GM12878 (cell line): Measurements from ENCODE around the gene DCPS. TPM values are rescaled to one million over a fixed set of nuclear protein-coding genes. Genes with fewer than 3 reads are reported as not detected.
"Not testable (repeated sequence)": the region's sequence is repeated elsewhere in the genome, so short reads cannot be mapped to it uniquely, and the experiment has no call there.

Source experiments
- ATAC-seq: fragments of 200-7000 bp; cut with Tn5 transposase; 3 replicates; pipeline ENCODE4 v1.9.1; 2020; ENCODE audit warnings: mild to moderate bottlenecking, moderate library complexity
- BruUV-seq: library from RNA; stranded (reverse); fragments of 400-500 nt; replicated peaks from 2 replicates; lab custom pipeline; 2021; lab: Mats Ljungman, UMichigan
- CTCF ChIA-PET: fragments of 300-600 bp; sonication (Branson Sonifier 250); formaldehyde crosslinking; extraction: SDS; loops from one replicate; lab custom pipeline; 2021; ENCODE audit warnings: inconsistent platforms; lab: Yijun Ruan, JAX
- POLR2A ChIA-PET: fragments of 350-600 bp; formaldehyde crosslinking; extraction: SDS; loops from one replicate; lab custom pipeline; 2021; ENCODE audit warnings: inconsistent platforms; lab: Charles Lee
- RAD21 ChIA-PET: fragments of 300-600 bp; sonication (Branson Sonifier 250); formaldehyde crosslinking; loops from one replicate; lab custom pipeline; 2023; ENCODE audit warnings: antibody characterized with exemption; ENCODE audit not compliant: unreplicated experiment; lab: Charles Lee
- SMC1A ChIA-PET: fragments of 300-600 bp; sonication (Branson Sonifier 250); formaldehyde crosslinking; loops from one replicate; lab custom pipeline; 2023; ENCODE audit not compliant: unreplicated experiment, uncharacterized antibody; lab: Charles Lee
- DNase-seq: peaks from one replicate; pipeline ENCODE4 v3.0.0-alpha.2; 2011; ENCODE audit warnings: low read depth, low spot score
- FAIRE-seq: peaks from 3 replicates; lab custom pipeline; 2011; peaks lifted over from hg19 to GRCh38; lab: Jason Lieb, UNC
- H2AFZ ChIP-seq: 2 replicates; pipeline ENCODE4 v1.6.0; 2011; ENCODE audit warnings: low read depth, low read length, control low read depth; ENCODE audit not compliant: control insufficient read depth
- H3K27ac ChIP-seq: 2 replicates; pipeline ENCODE4 v1.5.1; 2011; ENCODE audit warnings: control low read depth; ENCODE audit not compliant: control insufficient read depth, insufficient read depth
- H3K27me3 ChIP-seq, 2 experiments: replicated peaks in 1 of 2; 2 replicates each; pipeline versions ENCODE4 v1.6.0 to v1.6.1; 2011; ENCODE audit warnings: low read length in 1 of 2; ENCODE audit not compliant: control insufficient read depth in 2 of 2, insufficient read depth in 2 of 2
- H3K36me3 ChIP-seq, 2 experiments: 2 replicates each; pipeline ENCODE4 v1.5.1; 2011; ENCODE audit warnings: low read length in 1 of 2; ENCODE audit not compliant: control insufficient read depth in 2 of 2, insufficient read depth in 2 of 2
- H3K4me1 ChIP-seq: 2 replicates; pipeline ENCODE4 v1.6.1; 2011; ENCODE audit warnings: mild to moderate bottlenecking, low read length, moderate library complexity, mixed read lengths; ENCODE audit not compliant: control insufficient read depth, insufficient read depth
- H3K4me2 ChIP-seq: 2 replicates; pipeline ENCODE4 v1.6.0; 2011; ENCODE audit warnings: control low read depth; ENCODE audit not compliant: control insufficient read depth, insufficient read depth
- H3K4me3 ChIP-seq: fragments of 200-600 bp; sonication (generic); 2 replicates; pipeline ENCODE4 v1.5.1; 2016
- H3K79me2 ChIP-seq: 2 replicates; pipeline ENCODE4 v1.6.0; 2011; ENCODE audit warnings: low read length; ENCODE audit not compliant: control insufficient read depth, insufficient read depth
- H3K9ac ChIP-seq: 2 replicates; pipeline ENCODE4 v1.8.0; 2011; ENCODE audit warnings: low read length, control low read depth, mixed read lengths; ENCODE audit not compliant: control insufficient read depth, insufficient read depth
- H3K9me3 ChIP-seq: replicated peaks from 3 replicates; pipeline ENCODE4 v1.5.1; 2011; ENCODE audit warnings: mild to moderate bottlenecking, low read length; ENCODE audit not compliant: control insufficient read depth, insufficient read depth
- H4K20me1 ChIP-seq: 2 replicates; pipeline ENCODE4 v1.6.0; 2011; ENCODE audit not compliant: control insufficient read depth, insufficient read depth
- ATF2 ChIP-seq: IDR thresholded peaks from 2 replicates; pipeline ENCODE4 v1.6.1; 2012; ENCODE audit warnings: low read length, inconsistent platforms
- ATF7 ChIP-seq: fragments of 450-650 bp; IDR thresholded peaks from 2 replicates; pipeline ENCODE4 v1.6.1; 2016; ENCODE audit warnings: low read depth, mild to moderate bottlenecking
- BCL11A ChIP-seq: IDR thresholded peaks from 2 replicates; pipeline ENCODE4 v1.6.1; 2011; ENCODE audit warnings: low read depth, low read length
- ESRRA ChIP-seq: IDR thresholded peaks from 2 replicates; pipeline ENCODE4 v1.6.1; 2012; ENCODE audit warnings: mild to moderate bottlenecking, low read length, improper control_type of control experiment
- GATAD2B ChIP-seq: fragments of 450-650 bp; conservative IDR thresholded peaks from 2 replicates; pipeline ENCODE4 v1.6.1; 2017; ENCODE audit warnings: low read depth, mild to moderate bottlenecking, moderate library complexity
- HCFC1 ChIP-seq: fragments of 150-350 bp; IDR thresholded peaks from 2 replicates; pipeline ENCODE4 v1.6.1; 2014; ENCODE audit warnings: low read length
- IKZF1 ChIP-seq: fragments of 450-650 bp; conservative IDR thresholded peaks from 2 replicates; pipeline ENCODE4 v1.6.1; 2017; ENCODE audit warnings: antibody characterized with exemption, mild to moderate bottlenecking
- IKZF2 ChIP-seq, 2 experiments: fragments of 450-650 bp; IDR thresholded peaks; 2 replicates each; pipeline ENCODE4 v1.6.1; 2017; ENCODE audit warnings: mild to moderate bottlenecking in 2 of 2, moderate library complexity in 2 of 2
- MTA2 ChIP-seq: fragments of 450-650 bp; IDR thresholded peaks from 2 replicates; pipeline ENCODE4 v1.6.1; 2016; ENCODE audit warnings: low read depth, mild to moderate bottlenecking, moderate library complexity
- MYC ChIP-seq: IDR thresholded peaks from 2 replicates; pipeline ENCODE4 v1.6.1; 2011; ENCODE audit warnings: mild to moderate bottlenecking, low read length, moderate library complexity, inconsistent platforms; ENCODE audit not compliant: insufficient read depth, insufficient replicate concordance, insufficient read length, severe bottlenecking
- POLR2A ChIP-seq: IDR thresholded peaks from 2 replicates; pipeline ENCODE4 v1.6.1; 2011; ENCODE audit warnings: low read depth, mild to moderate bottlenecking, low read length
- POLR2AphosphoS2 ChIP-seq: IDR thresholded peaks from 2 replicates; pipeline ENCODE4 v1.6.1; 2011; ENCODE audit warnings: low read depth, mild to moderate bottlenecking, low read length, improper control_type of control experiment, moderate library complexity
- RCOR1 ChIP-seq: conservative IDR thresholded peaks from 2 replicates; pipeline ENCODE4 v1.6.1; 2012; ENCODE audit warnings: low read depth, low read length, improper control_type of control experiment
- SIN3A ChIP-seq: IDR thresholded peaks from 2 replicates; pipeline ENCODE4 v1.6.1; 2012; ENCODE audit warnings: low read depth, low read length, improper control_type of control experiment
- SKIL ChIP-seq: fragments of 450-650 bp; IDR thresholded peaks from 2 replicates; pipeline ENCODE4 v1.6.1; 2017; ENCODE audit warnings: mild to moderate bottlenecking, low read depth, inconsistent platforms; ENCODE audit not compliant: poor library complexity, severe bottlenecking
- SPI1 ChIP-seq: IDR thresholded peaks from 2 replicates; pipeline ENCODE4 v1.6.1; 2011; ENCODE audit warnings: low read depth, mild to moderate bottlenecking, low read length, moderate library complexity, borderline replicate concordance; ENCODE audit not compliant: insufficient read depth
- WRNIP1 ChIP-seq: IDR thresholded peaks from 2 replicates; pipeline ENCODE4 v1.6.1; 2011; ENCODE audit warnings: low read depth, low read length, improper control_type of control experiment, borderline replicate concordance
- WGBS: methylation state at CpG from one replicate; pipeline ENCODE4 v1.1.6; 2016; ENCODE audit warnings: low lambda C conversion rate; ENCODE audit not compliant: insufficient replicate concordance, insufficient coverage; ENCODE audit errors: missing lambda C conversion rate; 5-methylcytosine and 5-hydroxymethylcytosine counted together
- in situ Hi-C: fragments of 300-500 bp; cut with MboI; formaldehyde crosslinking; loops from 9 replicates; pipeline ENCODE4 v1.14.3; 2018; ENCODE audit warnings: mixed read lengths
- intact Hi-C: fragments of 100-400 bp; cut with micrococcal nuclease; formaldehyde crosslinking; loops from one replicate; pipeline ENCODE4 v1.14.2; 2022; ENCODE audit not compliant: unreplicated experiment
- polyA plus RNA-seq, 11 experiments: library from polyadenylated mRNA; depleted of rRNA in 4 of 11; unstranded in 6 of 11; stranded (reverse) in 5 of 11; fragments of >200 nt; fragmentation: Nextera tagmentation in 4 of 11; fragmentation: Illumina TruSeq in 1 of 11; extraction: Ambion mirVana in 4 of 11; extraction: Trizol in 1 of 11; gene quantifications; 1 replicate in 1 of 11; 2 replicates in 10 of 11; pipeline versions ENCODE4 v1.2.1 to v1.2.3, GENCODE V29; 2011 to 2016; ENCODE audit warnings: inconsistent platforms in 2 of 11, missing spikeins in 2 of 11, low read depth in 1 of 11
- total RNA-seq, 4 experiments: library from RNA; depleted of rRNA in 3 of 4; stranded (reverse); fragments of >200 nt in 3 of 4; fragmentation: Illumina TruSeq in 1 of 4; extraction: Trizol in 1 of 4; gene quantifications; 2 replicates each; pipeline versions ENCODE4 v1.2.1 to v1.2.3, GENCODE V29; 2013 to 2021

DCPS gene
- total and polyA plus RNA-seq, 10 of the 15 experiments (the other 5 are each of a cell fraction or from before 2014, with no cell fraction given): 23.5 to 101 (median 67.4) TPM

DNA sequence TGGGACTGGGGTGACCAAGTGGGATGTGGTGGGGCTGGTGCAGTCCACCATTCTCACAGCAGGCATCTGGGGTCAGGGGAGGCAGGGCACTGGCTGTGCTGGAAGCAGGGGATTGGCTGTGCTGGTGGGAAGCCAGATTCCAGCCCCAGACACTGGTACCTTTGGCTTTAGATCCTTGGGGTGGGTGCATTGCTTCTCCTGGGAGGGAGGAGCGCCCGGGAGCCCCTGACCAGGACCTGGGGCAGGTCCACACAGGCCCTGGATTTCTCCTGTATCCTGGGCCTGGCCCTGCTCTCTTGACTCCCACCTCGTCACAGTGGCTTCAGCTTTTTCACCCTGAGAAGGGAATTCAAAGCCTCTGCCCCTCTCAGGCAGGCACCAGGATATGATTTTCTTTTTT lies 90.2 kb downstream of the DCPS start:
- DNase-seq (no peak), FAIRE-seq (no peak), ATAC-seq (no peak)
- 32% methylated on average over 3 of the region's 3 CpGs for WGBS
- TF ChIP-seq SPI1 (no peak), SIN3A (no peak), POLR2AphosphoS2 (no peak), POLR2A (no peak), RCOR1 (no peak), BCL11A (no peak), ATF7 (no peak), HCFC1 (no peak), IKZF1 (no peak), GATAD2B (no peak), IKZF2 (IDR thresholded peaks at IDR 0.05) (no peak), SKIL (no peak), ESRRA (no peak), MYC (no peak), ATF2 (no peak), MTA2 (no peak), WRNIP1 (no peak)
- H3K27ac ChIP-seq: no peak overlapping the region
- H3K79me2 ChIP-seq: no peaks in the 10 kb centered on the region
- H3K36me3 ChIP-seq: no peaks in the 10 kb centered on the region
- in situ Hi-C loops: no loop called here
- RAD21 ChIA-PET: no interaction called here
- no TSS peak for BruUV-seq
- intact Hi-C loops: no loop called here
- POLR2A ChIA-PET: no interaction called here
- H3K9me3 ChIP-seq: no peaks in the 10 kb centered on the region
- H2AFZ ChIP-seq: no peak overlapping the region
- H3K27me3 ChIP-seq: no peaks in the 10 kb centered on the region
- SMC1A ChIA-PET: no interaction called here
- no peak overlapping the region for H3K9ac ChIP-seq
- H4K20me1 ChIP-seq: 0 out of 2 replicates have a peak, but pooled peaks cover 2% of the 10 kb centered on the region
- H3K4me1 ChIP-seq: peaks cover 9% of the 10 kb centered on the region
- H3K4me3 ChIP-seq: no peak overlapping the region
- CTCF ChIA-PET: no interaction called here
- H3K4me2 ChIP-seq: no peak overlapping the region

- RAD21 ChIA-PET, H3K27me3 ChIP-seq, POLR2A ChIA-PET, H3K4me1 ChIP-seq, H3K4me2 ChIP-seq, H2AFZ ChIP-seq, SMC1A ChIA-PET, intact Hi-C loops, H3K36me3 ChIP-seq, H3K9ac ChIP-seq, BruUV-seq, H3K4me3 ChIP-seq, CTCF ChIA-PET, H4K20me1 ChIP-seq, H3K79me2 ChIP-seq, H3K27ac ChIP-seq, in situ Hi-C loops, H3K9me3 ChIP-seq, DNase-seq, ATAC-seq: not testable (repeated sequence)
- 31% methylated on average over 3 of the region's 7 CpGs for WGBS
- peak; percentile 66 for FAIRE-seq
Observed at GRCh38 chr11:126394634-126395072, 90.8 kb downstream of the DCPS start.
